Skeletal muscle satellite cell (primary cell): ENCODE data around the gene TENM4.
"Not testable (repeated sequence)": the region's sequence is repeated elsewhere in the genome, so short reads cannot be mapped to it uniquely, and the experiment has no call there.

ENCODE experiments used
- H3K27me3 ChIP-seq: 2 replicates; pipeline ENCODE4 v1.7.0; 2013; ENCODE audit warnings: low read length; ENCODE audit not compliant: control insufficient read depth, insufficient read depth
- H3K36me3 ChIP-seq: 2 replicates; pipeline ENCODE4 v1.7.0; 2013; ENCODE audit warnings: mild to moderate bottlenecking, control low read depth, low read length; ENCODE audit not compliant: insufficient read depth
- H3K4me1 ChIP-seq: 2 replicates; pipeline ENCODE4 v1.7.0; 2013; ENCODE audit warnings: low read length; ENCODE audit not compliant: control insufficient read depth, insufficient read depth
- H3K4me2 ChIP-seq: 2 replicates; pipeline ENCODE4 v1.7.0; 2013; ENCODE audit warnings: mild to moderate bottlenecking, low read length
- H3K4me3 ChIP-seq: 2 replicates; pipeline ENCODE4 v1.7.0; 2013; ENCODE audit warnings: low read length
- H3K9ac ChIP-seq: 2 replicates; pipeline ENCODE4 v1.7.0; 2013; ENCODE audit warnings: mild to moderate bottlenecking, low read depth, low read length, moderate library complexity
- H3K9me3 ChIP-seq: replicated peaks from 2 replicates; pipeline ENCODE4 v1.7.0; 2013; ENCODE audit warnings: mild to moderate bottlenecking, control low read depth, low read length

The TENM4 gene

GRCh38 chr11:78905756-78906155 lies 535.1 kb downstream of the TENM4 start:
- H3K4me2 ChIP-seq = no peak overlapping the region
- H3K4me1 ChIP-seq = no peaks in the 10 kb centered on the region
- H3K9ac ChIP-seq = no peak overlapping the region
- no peaks in the 10 kb centered on the region for H3K9me3 ChIP-seq
- no peak overlapping the region for H3K4me3 ChIP-seq
- H3K36me3 ChIP-seq = no peaks in the 10 kb centered on the region
- H3K27me3 ChIP-seq = no peaks in the 10 kb centered on the region

- Histone ChIP-seq H3K4me3 (no peak overlapping the region), H3K9ac (no peak overlapping the region), H3K4me2 (no peak overlapping the region), H3K36me3 (no peaks in the 10 kb centered on the region), H3K9me3 (no peaks in the 10 kb centered on the region), H3K4me1 (no peaks in the 10 kb centered on the region), H3K27me3 (no peaks in the 10 kb centered on the region)
These were observed 537.9 kb downstream of the TENM4 start for GRCh38 chr11:78902771-78903507.

GRCh38 chr11:78901831-78902230 lies 539.0 kb downstream of the TENM4 start:
- Histone ChIP-seq H3K9me3 (no peaks in the 10 kb centered on the region), H3K4me3 (no peak overlapping the region), H3K9ac (no peak overlapping the region), H3K4me2 (no peak overlapping the region), H3K4me1 (no peaks in the 10 kb centered on the region), H3K27me3 (no peaks in the 10 kb centered on the region), H3K36me3 (no peaks in the 10 kb centered on the region)

- Histone ChIP-seq H3K9ac (no peak overlapping the region), H3K4me2 (no peak overlapping the region), H3K27me3 (no peaks in the 10 kb centered on the region), H3K9me3 (no peaks in the 10 kb centered on the region), H3K36me3 (no peaks in the 10 kb centered on the region), H3K4me1 (no peaks in the 10 kb centered on the region), H3K4me3 (no peak overlapping the region)
These were observed 542.5 kb downstream of the TENM4 start for GRCh38 chr11:78898266-78898775.

GRCh38 chr11:78893996-78894395 lies 546.8 kb downstream of the TENM4 start:
- no peak overlapping the region for H3K4me2 ChIP-seq
- H3K36me3 ChIP-seq = no peaks in the 10 kb centered on the region
- H3K4me3 ChIP-seq = no peak overlapping the region
- no peaks in the 10 kb centered on the region for H3K4me1 ChIP-seq
- no peaks in the 10 kb centered on the region for H3K9me3 ChIP-seq
- no peak overlapping the region for H3K9ac ChIP-seq
- H3K27me3 ChIP-seq = no peaks in the 10 kb centered on the region

- Histone ChIP-seq H3K4me2 (no peak overlapping the region), H3K9ac (no peak overlapping the region), H3K27me3 (no peaks in the 10 kb centered on the region), H3K4me3 (no peak overlapping the region), H3K36me3 (no peaks in the 10 kb centered on the region), H3K4me1 (no peaks in the 10 kb centered on the region), H3K9me3 (no peaks in the 10 kb centered on the region)
These were observed 551.1 kb downstream of the TENM4 start for GRCh38 chr11:78889698-78890097.

GRCh38 chr11:78886616-78887015 lies 554.2 kb downstream of the TENM4 start:
- no peaks in the 10 kb centered on the region for H3K4me1 ChIP-seq
- no peak overlapping the region for H3K9ac ChIP-seq
- no peak overlapping the region for H3K4me3 ChIP-seq
- no peaks in the 10 kb centered on the region for H3K9me3 ChIP-seq
- no peaks in the 10 kb centered on the region for H3K27me3 ChIP-seq
- no peaks in the 10 kb centered on the region for H3K36me3 ChIP-seq
- no peak overlapping the region for H3K4me2 ChIP-seq

GRCh38 chr11:78884761-78885160 lies 556.1 kb downstream of the TENM4 start:
- Histone ChIP-seq H3K4me3 (no peak overlapping the region), H3K9ac (no peak overlapping the region), H3K4me2 (no peak overlapping the region), H3K27me3 (no peaks in the 10 kb centered on the region), H3K36me3 (no peaks in the 10 kb centered on the region), H3K4me1 (no peaks in the 10 kb centered on the region), H3K9me3 (no peaks in the 10 kb centered on the region)

- H3K27me3 ChIP-seq = no peaks in the 10 kb centered on the region
- no peak overlapping the region for H3K4me2 ChIP-seq
- H3K4me1 ChIP-seq = no peaks in the 10 kb centered on the region
- H3K9ac ChIP-seq = no peak overlapping the region
- H3K9me3 ChIP-seq = no peaks in the 10 kb centered on the region
- no peak overlapping the region for H3K4me3 ChIP-seq
- H3K36me3 ChIP-seq = no peaks in the 10 kb centered on the region
These were observed 557.3 kb downstream of the TENM4 start for GRCh38 chr11:78883506-78883905.

- not testable (repeated sequence) for H3K4me3 ChIP-seq, H3K4me1 ChIP-seq, H3K9me3 ChIP-seq, H3K27me3 ChIP-seq, H3K9ac ChIP-seq, H3K36me3 ChIP-seq, H3K4me2 ChIP-seq
These were observed 561.5 kb downstream of the TENM4 start for GRCh38 chr11:78879094-78879980.

- H3K4me3 ChIP-seq = no peak overlapping the region
- H3K4me2 ChIP-seq = no peak overlapping the region
- H3K9ac ChIP-seq = no peak overlapping the region
- no peaks in the 10 kb centered on the region for H3K36me3 ChIP-seq
- no peaks in the 10 kb centered on the region for H3K27me3 ChIP-seq
- no peaks in the 10 kb centered on the region for H3K4me1 ChIP-seq
- H3K9me3 ChIP-seq = no peaks in the 10 kb centered on the region
These were observed 562.2 kb downstream of the TENM4 start for GRCh38 chr11:78878631-78879030.
